HG02885 (cell line): Measurements from ENCODE around the gene FAM131C.
"Not testable (repeated sequence)": the region's sequence is repeated elsewhere in the genome, so short reads cannot be mapped to it uniquely, and the experiment has no call there.

Source experiments
- ATAC-seq: cut with Tn5 transposase; IDR thresholded peaks from one replicate; pipeline ENCODE4 v1.9.1; 2021; ENCODE audit warnings: mild to moderate bottlenecking; ENCODE audit not compliant: unreplicated experiment, poor library complexity

Gene FAM131C

GRCh38 chr1:16042654-16043053 lies 30.8 kb downstream of the FAM131C start:
- not testable (repeated sequence) for ATAC-seq

GRCh38 chr1:16042096-16042495 lies 31.4 kb downstream of the FAM131C start:
- no peak for ATAC-seq

- no peak for ATAC-seq
Measured at GRCh38 chr1:16041200-16041599, 32.3 kb downstream of the FAM131C start.

- not testable (repeated sequence) for ATAC-seq
Measured at GRCh38 chr1:16039871-16040270, 33.6 kb downstream of the FAM131C start.

- ATAC-seq = no peak
Measured at GRCh38 chr1:16038620-16038912, 34.9 kb downstream of the FAM131C start.

- not testable (repeated sequence) for ATAC-seq
Measured at GRCh38 chr1:16036461-16036860, 37.0 kb downstream of the FAM131C start.

GRCh38 chr1:16033103-16033632 lies 40.3 kb downstream of the FAM131C start:
- ATAC-seq = not testable (repeated sequence)

GRCh38 chr1:16032388-16033102 lies 40.9 kb downstream of the FAM131C start:
- peak; percentile 60 for ATAC-seq

- no peak for ATAC-seq
Measured at GRCh38 chr1:16031551-16031950, 41.9 kb downstream of the FAM131C start.

GRCh38 chr1:16029288-16029687 lies 44.2 kb downstream of the FAM131C start:
- no peak for ATAC-seq

- not testable (repeated sequence) for ATAC-seq
Measured at GRCh38 chr1:16029003-16029268, 44.5 kb downstream of the FAM131C start.

GRCh38 chr1:16028237-16029002 lies 45.0 kb downstream of the FAM131C start:
- ATAC-seq = no peak

- no peak for ATAC-seq
Measured at GRCh38 chr1:16026723-16027484, 46.5 kb downstream of the FAM131C start.

- ATAC-seq = not testable (repeated sequence)
Measured at GRCh38 chr1:16026302-16026701, 47.1 kb downstream of the FAM131C start.

GRCh38 chr1:16023050-16023653 lies 50.3 kb downstream of the FAM131C start:
- ATAC-seq = no peak

GRCh38 chr1:16022393-16022792 lies 51.1 kb downstream of the FAM131C start:
- ATAC-seq = no peak

GRCh38 chr1:16021681-16022080 lies 51.8 kb downstream of the FAM131C start, which contains the start of gene CLCNKA:
TSS of gene CLCNKA (plus strand) at chr1:16022036. CDS start at chr1:16022620, 584 bp downstream.
- ATAC-seq = no peak

- not testable (repeated sequence) for ATAC-seq
Measured at GRCh38 chr1:16020878-16021277, 52.6 kb downstream of the FAM131C start.

GRCh38 chr1:16020325-16020724 lies 53.1 kb downstream of the FAM131C start:
- ATAC-seq = no peak

- no peak for ATAC-seq
Measured at GRCh38 chr1:16019644-16020277, 53.7 kb downstream of the FAM131C start.
